OCI-LY1 (cell line): Measurements from ENCODE around the gene WIZ.

Source experiments
- CTCF ChIP-seq: fragments of 200-600 bp; sonication (generic), shearing (Covaris generic); IDR thresholded peaks from 2 replicates; pipeline ENCODE4 v1.5.1; 2017; ENCODE audit warnings: mild to moderate bottlenecking, antibody characterized with exemption, low read length, moderate library complexity, mixed read lengths
- EZH2 ChIP-seq: fragments of 200-600 bp; sonication (generic), shearing (Covaris generic); IDR thresholded peaks from 2 replicates; pipeline ENCODE4 v1.8.0; 2017; ENCODE audit warnings: borderline replicate concordance, mixed run types, mild to moderate bottlenecking, antibody characterized with exemption, low read length, moderate library complexity, mixed read lengths

DNA sequence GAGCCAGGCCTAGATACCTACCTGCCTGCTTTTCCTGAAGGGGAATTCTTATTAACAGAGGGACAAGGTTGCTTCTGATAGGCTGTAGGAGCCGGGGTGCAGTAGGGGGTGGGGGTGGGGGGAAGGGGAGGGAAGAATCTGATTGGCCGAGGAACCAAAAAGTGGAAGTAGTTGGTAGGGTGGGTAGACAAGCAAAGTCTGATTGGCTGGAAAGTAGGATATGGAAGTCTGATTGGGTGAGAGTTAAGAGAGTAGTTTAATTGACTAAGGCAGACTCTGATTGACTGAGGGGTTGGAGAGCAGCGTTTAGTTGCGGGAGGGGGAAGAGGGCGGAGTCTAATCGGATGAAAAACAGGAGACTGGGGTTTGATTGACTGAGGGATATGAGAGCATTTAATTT lies 49.2 kb upstream of the WIZ start:
- TF ChIP-seq CTCF (no peak), EZH2 (no peak)
